SH-SY5Y (cell line): ENCODE measurements around the gene NPHS1.

ENCODE experiments used
- GATA2 ChIP-seq: IDR thresholded peaks from 2 replicates; pipeline ENCODE4 v1.6.1; 2011; ENCODE audit warnings: mild to moderate bottlenecking, low read depth, low read length
- GATA3 ChIP-seq: IDR thresholded peaks from 2 replicates; pipeline ENCODE4 v1.6.1; 2011; ENCODE audit warnings: low read depth, mild to moderate bottlenecking, low read length, moderate library complexity

GRCh38 chr19:35812220-35813042 lies 39.9 kb downstream of the NPHS1 start, which contains the start of gene PRODH2:
- TF ChIP-seq GATA2 = no peak
- no peak for TF ChIP-seq GATA3
